NCI-H2171 (cell line): ENCODE measurements around the gene RGS12.
A peak's percentile ranks its signal among the peaks of the same experiment; 100 is the strongest.

ENCODE experiments used
- DNase-seq: peaks from one replicate; lab custom pipeline; 2025; lab: John Stamatoyannopoulos, UW

Gene RGS12, protein sequence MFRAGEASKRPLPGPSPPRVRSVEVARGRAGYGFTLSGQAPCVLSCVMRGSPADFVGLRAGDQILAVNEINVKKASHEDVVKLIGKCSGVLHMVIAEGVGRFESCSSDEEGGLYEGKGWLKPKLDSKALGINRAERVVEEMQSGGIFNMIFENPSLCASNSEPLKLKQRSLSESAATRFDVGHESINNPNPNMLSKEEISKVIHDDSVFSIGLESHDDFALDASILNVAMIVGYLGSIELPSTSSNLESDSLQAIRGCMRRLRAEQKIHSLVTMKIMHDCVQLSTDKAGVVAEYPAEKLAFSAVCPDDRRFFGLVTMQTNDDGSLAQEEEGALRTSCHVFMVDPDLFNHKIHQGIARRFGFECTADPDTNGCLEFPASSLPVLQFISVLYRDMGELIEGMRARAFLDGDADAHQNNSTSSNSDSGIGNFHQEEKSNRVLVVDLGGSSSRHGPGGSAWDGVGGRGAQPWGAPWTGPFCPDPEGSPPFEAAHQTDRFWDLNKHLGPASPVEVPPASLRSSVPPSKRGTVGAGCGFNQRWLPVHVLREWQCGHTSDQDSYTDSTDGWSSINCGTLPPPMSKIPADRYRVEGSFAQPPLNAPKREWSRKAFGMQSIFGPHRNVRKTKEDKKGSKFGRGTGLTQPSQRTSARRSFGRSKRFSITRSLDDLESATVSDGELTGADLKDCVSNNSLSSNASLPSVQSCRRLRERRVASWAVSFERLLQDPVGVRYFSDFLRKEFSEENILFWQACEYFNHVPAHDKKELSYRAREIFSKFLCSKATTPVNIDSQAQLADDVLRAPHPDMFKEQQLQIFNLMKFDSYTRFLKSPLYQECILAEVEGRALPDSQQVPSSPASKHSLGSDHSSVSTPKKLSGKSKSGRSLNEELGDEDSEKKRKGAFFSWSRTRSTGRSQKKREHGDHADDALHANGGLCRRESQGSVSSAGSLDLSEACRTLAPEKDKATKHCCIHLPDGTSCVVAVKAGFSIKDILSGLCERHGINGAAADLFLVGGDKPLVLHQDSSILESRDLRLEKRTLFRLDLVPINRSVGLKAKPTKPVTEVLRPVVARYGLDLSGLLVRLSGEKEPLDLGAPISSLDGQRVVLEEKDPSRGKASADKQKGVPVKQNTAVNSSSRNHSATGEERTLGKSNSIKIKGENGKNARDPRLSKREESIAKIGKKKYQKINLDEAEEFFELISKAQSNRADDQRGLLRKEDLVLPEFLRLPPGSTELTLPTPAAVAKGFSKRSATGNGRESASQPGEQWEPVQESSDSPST (N-terminal part only)

DNA sequence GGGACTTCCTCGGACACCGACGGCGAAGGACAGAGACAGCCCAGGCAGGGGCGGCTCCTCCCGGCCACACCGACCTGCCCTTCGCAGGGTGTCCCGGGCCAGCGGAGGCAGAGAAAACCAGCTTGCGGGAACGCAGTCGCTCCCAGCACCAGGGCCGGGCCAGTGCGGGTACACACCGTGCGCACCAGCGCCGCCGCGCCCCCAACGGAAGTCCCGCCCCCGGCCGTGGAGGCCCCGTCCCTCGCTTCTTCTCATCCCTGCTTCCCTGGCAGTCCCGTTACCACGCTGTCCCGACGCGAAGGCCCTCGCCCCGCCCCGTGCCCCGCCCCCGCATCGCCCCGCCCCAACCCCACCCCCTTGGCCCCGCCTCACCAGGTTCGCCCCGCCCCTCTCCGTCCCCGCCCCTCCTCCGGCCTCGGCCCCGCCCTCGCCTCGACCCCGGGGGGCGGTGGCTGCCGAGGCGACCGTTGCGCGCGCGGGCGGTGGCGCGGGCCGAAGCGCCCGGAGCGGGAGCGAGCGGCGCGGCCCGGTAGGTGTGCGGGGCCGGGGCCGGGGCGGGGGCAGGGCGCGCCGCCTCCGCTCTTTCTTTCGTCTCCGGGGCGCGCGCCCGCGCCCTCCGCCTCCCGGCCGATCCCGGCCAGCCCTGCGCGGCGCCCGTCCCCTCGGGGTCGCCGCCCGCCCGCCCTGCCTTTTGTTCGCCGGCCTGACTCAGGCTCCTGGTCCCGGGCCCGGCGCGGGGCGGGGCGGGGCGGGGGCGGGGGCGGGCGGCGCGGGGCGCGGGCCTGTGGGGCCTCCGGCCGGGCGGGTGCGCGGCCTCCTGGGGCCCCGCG, at the start of gene RGS12:
RGS12 (plus strand) TSS at position 451 of the 830 bp plus-strand sequence. CDS start 23,150 bp downstream, outside the sequence.
- peak; percentile 47 for DNase-seq

DNA sequence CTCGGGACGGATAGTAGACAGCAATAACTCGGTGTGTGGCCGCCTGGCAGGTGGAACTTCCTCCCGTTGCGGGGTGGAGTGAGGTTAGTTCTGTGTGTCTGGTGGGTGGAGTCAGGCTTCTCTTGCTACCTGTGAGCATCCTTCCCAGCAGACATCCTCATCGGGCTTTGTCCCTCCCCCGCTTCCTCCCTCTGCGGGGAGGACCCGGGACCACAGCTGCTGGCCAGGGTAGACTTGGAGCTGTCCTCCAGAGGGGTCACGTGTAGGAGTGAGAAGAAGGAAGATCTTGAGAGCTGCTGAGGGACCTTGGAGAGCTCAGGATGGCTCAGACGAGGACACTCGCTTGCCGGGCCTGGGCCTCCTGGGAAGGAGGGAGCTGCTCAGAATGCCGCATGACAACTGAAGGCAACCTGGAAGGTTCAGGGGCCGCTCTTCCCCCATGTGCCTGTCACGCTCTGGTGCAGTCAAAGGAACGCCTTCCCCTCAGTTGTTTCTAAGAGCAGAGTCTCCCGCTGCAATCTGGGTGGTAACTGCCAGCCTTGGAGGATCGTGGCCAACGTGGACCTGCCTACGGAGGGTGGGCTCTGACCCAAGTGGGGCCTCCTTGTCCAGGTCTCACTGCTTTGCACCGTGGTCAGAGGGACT, 49.6 kb upstream of the RGS12 start:
- DNase-seq, result no peak

DNA sequence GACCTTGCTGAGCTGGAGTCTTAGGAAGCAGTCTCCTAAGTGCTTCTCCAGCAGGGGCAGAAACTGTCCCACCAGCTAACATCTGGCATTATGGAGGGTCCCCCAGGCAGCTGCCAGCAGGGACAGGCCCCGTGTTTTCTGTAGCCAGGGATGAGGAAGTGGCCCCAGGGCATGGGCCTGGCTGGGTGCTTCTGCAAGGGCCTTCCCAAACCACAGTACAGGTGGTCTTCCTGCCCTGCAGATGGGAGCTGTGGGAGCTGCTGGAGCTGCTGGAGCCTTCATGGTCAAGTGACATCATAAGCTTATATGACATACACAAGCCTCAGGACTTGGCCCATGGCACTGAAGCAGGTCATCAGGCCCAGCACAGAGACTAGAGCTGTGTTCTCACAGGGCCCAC, 48.8 kb upstream of the RGS12 start:
- no peak for DNase-seq

DNA sequence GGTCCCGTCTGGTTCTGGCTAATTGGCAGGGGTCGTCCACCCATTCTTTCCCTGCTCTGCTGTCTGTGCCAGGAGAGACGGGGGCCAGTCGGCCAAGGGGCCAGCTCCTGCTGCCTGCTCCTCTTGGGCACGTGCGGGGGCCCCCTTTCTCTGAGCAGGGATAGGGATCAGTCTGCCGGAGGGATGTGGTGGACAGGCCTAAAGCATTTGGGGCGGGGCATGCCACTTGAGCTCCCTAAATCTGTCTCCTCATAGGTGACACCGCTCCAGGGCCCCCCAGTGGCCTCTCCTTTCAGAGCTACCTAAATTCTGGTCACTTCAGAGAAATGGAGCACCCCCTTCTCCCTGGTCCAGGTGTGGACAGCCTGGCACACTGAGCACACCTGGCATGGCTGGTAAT, 48.1 kb upstream of the RGS12 start:
- no peak for DNase-seq

DNA sequence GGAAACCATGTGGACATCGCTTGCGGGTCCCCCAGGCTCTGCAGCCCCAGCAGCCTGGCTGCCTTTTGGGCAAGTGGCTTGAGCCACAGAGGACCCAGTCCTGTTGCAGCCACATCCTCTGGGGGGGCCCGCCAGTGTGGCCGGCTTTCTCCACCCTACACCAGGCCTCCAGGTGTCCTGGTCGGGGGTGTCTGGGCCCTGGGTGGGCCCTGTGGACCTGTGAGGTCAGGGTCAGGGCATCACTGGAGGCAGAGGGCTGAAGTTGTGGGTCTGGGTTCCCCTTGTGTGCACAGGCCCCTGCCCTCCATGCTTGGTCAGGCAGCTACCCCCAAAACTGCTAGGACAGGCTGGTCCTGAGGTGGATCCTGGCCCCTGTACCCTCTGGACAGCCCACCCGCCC, 47.1 kb upstream of the RGS12 start:
- DNase-seq, result no peak

DNA sequence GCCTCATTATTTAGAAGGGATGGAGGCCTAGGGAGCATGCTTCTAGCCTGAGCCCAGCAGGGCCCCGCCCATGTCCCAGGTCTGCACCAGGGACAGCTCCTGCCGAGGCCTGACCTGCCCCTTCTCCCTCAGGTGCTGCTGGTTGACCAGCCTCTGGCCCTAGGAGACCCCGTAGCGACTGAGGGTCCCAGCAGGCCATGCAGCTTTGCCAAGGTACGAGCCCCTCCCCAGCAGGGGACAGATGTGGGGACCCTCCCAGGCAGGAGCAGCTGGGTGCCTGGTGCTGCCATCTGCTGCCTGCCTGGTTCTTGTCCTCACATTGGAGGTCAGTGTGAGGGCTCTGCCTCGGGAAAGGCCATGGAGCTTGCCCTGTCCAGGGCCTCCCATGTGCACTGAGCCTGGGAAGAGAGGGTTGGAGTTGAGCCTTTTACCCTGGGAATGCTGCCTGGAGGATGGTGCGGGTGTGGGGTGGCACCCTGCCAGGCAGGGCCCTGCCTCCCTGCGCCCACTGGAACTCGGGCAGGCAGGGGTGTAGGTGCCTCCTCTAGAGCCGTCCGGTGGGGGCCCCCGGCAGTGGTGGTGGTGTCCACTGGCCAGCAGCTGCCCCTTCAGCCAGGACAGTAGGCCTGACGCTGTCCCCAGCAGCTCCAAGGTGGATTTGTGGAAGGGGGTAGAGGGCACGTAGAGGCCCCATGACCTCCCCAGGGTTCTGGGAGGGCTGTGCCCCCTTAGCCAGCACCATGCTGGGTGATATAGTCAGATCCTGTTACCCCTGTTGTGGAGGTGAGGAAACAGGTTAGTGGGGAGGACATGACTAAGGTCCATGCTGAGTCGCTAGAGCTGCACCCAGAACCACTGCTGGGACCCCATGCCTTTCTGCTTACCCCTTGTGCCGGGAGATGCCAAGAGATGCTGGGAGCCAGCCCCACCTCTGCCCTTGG, 46.1 kb upstream of the RGS12 start:
- DNase-seq, result no peak

DNA sequence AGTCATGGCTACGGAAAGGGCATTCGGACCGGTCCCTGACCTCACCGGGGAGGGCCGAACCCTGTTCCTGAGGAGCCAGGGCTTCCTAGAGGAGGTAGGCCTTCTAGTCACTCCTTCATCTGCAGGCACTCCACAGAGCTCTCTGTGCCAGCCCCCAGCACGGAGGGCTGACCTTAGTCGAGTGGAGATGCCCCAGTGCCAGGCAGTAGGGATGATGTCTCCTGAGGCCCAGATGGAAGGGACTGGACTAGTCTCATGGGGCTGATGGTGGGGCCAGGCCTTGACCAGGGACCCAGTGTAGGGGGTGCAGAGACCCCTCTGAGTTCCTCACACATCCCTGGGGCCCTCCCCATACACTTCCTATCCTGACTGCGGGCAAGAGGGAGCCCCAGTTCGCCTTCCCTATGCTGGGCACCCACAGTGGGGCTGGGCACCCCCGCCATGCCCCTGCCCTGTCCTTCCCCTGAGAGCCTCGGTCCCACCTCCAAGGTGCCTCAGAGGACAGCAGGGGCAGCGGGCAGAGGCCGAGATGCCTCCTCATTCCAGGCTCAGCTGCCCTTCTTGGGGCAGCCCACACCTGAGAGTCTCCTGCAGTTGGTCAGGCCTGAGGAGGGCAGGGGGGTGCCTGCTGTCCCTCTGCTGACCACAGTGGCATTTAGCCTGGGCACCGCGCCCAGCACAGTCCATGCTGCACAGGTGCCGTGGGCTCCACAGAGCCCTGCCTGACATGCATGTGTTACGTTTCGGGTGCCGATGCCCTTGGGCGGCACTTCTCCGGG, 45.2 kb upstream of the RGS12 start:
- DNase-seq, result no peak

DNA sequence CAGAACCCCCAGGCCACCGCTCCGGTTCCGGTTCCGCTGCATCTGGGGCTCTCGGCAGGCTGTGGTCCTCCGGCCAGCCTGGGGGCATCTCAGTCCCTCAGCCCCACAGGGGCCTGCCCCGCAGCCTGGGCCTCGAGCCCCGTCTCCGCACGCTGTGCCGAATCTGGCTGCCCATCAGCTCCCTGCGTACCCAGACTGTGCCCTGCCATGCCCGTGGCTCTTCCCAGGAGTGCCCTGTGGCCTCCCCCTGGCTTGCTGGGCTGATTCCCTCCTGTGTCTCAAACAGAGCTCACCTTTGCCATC, 44.7 kb upstream of the RGS12 start:
- DNase-seq, result no peak

DNA sequence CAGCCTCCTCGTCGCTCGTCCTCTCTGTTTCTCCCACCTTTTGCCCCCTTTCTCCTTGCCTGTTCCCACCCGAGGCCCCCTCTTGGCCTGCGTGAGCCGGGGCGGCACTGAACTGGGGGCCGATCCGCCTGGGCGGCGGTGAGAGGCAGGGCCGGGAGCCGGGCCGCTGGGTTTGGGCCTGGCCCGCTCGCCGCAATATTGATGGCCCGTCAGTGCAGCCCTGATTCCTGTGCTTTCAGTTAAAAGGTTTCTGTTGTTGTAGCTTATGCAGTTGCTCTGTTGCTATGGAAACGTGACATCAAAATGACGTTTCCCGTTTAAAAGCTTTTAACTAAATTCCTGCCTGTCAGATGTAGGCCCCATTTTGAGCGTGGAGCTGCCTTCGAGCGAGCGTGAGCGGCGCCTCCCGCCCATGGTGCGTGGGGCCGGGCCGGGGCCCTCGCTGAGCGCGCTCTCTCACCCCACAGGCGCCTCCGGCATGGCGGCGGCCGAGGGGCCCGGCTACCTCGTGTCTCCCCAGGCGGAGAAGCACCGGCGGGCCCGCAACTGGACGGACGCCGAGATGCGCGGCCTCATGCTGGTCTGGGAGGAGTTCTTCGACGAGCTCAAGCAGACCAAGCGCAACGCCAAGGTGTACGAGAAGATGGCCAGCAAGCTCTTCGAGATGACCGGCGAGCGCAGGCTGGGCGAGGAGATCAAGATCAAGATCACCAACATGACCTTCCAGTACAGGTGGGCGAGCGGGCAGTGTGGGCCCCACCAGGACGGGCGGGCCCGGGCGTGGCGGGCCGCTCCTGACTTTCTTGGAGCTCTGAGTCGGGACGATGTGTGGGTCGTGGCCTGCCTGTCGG, 43.8 kb upstream of the RGS12 start, which contains the start of gene MSANTD1:
MSANTD1 (plus strand) TSS at position 349 of the 851 bp plus-strand sequence; CDS start at position 413, 64 bp downstream.
- DNase-seq, result no peak

DNA sequence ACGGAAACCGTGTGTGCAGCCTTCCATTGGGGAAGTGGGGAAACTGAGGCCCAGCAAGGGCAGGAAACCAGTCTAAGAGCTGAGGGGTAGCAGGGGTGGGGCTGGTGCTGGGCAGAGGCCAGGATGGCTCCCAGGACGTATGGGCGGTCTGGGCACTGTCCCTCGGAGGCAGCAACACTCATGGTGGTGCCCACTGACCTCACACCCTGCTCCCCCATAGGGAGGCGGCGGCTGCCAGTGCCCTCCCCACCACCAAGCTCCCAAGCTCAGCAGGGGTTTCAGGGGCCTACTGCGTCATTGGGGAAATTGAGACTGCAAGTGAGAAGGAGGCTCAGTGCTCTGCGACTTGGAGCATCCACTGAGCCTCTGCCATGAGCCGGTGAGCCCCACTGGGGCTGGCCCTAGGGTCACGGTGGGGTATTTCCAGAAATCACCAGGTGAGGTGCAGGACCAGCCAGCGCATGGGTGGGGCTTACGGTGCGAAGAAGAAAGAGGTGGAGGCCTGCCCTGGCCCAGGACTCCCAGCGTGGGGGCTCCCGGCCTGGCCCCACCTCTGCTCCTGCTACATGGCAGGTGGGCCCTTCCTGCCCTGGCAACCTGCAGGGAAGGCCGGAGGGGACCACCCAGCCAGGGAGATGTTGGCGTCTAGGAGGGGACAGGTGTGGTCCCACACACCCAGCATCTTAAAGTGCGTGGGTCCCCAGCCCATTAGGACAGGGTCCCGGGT, 42.9 kb upstream of the RGS12 start:
- DNase-seq, result no peak

DNA sequence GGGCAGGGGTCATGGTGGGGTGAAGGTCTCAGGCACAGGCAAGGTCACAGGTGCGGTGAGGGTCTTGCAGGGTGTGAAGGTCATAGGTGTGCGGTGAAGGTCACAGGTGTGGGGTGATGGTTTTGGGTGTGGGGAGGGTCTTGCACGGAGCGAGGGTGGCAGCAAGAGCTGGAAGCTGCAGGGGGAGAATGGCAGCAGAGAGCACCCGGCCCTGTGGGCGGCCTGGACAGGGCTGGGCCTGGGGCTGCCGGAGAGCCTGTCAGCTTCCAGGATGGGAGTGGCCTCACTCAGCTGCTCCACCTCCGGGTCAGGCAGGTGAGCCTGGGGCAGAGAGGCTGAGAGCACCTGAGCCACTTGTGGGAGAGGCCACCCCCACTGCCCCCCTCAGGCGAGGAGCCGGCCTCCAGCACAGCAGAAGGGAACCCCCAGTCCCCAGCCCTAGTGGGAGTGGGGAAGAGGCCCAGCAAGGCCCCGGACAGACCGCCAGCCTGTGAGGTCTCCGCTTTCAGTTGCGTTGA, 42.3 kb upstream of the RGS12 start:
- DNase-seq, result no peak

DNA sequence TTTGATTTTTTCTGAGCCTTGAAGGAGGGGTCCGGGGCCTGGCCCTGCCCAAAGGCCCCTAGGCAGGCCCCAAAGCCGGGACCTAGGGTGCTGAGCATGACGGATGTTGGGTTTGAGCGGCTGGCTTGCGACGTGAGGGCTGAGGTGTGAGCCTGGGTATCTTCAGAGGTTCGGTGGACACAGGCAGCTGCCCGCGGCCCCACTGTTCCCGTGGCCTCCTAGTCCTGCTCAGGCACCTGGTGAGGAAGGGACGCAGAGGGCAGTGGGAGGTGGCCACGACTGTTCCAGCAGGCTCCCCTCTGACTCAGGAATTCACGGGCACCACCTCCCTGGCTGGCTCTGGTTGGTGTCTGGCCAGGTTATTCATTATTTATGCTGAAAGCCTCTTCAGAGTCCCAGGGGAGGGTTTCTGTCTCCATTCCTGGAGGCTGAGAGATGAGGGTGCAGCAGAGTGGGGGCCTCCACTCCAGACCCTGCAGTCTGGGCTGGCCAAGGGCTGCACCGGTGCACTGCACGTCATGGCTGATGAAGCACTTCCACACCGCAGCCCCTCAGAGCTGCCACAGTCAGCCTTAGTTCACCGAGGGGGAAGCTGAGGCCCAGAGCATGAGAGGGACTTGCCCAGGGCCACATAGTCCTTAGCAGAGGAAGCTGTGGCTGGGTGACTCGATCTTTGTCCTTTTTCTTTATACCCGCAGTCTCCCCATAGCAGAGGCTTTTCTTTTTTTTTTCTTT, 41.7 kb upstream of the RGS12 start:
- DNase-seq, result no peak

DNA sequence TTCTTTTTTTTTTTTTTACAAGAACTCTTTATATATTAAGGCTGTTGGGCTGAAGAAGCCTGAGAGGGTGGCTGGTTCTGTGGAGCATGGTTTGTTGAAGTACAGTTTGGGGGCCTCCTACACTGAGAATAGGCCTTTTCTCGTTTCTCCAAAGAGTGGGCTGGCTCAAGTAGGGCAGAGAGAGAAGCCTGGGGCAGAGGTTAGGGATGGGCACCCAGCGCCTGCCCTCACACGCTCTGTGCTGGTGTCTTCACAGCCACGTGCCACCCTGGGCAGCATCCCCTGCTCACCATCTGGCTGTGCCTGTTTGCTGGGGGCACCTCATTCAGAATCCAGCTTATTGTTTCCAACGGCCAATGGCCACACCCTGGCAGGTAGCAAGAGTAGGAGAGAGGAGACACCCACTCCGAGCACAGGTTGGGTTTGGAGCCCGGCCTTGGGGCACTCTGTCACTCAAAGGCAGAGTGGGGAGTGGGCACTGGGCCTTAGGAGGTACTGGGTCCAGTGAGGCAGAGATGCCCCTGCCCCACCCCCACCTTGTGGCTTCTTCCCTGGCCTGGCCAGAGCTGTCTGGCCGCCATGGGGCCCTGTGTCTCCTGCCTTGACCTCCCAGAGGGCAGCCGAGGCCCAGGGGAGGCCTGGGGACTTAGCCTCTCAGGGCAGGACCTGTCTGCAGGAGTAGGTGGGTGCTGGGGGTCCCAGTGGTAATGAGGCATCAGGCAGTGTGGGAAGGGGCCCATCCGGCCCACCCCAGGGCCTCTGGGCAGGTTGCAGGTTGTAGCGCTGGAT, 40.9 kb upstream of the RGS12 start:
- DNase-seq, result no peak

DNA sequence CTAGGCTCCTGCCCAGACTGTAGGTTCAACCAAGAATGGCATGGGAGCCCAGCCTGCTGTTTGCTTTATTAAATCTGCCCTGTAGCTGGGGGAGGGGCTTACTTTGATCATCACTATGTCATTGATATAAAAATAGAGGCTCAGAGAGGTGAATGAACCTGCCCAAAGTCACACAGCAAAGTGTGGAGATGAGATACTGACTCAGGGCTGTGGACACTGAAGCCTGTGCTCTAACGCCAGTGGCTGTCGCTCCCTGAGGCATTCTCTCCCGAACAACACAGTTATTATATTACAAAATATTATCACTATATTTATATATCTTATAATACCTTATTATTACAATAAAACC, 40.4 kb upstream of the RGS12 start:
- DNase-seq, result no peak

DNA sequence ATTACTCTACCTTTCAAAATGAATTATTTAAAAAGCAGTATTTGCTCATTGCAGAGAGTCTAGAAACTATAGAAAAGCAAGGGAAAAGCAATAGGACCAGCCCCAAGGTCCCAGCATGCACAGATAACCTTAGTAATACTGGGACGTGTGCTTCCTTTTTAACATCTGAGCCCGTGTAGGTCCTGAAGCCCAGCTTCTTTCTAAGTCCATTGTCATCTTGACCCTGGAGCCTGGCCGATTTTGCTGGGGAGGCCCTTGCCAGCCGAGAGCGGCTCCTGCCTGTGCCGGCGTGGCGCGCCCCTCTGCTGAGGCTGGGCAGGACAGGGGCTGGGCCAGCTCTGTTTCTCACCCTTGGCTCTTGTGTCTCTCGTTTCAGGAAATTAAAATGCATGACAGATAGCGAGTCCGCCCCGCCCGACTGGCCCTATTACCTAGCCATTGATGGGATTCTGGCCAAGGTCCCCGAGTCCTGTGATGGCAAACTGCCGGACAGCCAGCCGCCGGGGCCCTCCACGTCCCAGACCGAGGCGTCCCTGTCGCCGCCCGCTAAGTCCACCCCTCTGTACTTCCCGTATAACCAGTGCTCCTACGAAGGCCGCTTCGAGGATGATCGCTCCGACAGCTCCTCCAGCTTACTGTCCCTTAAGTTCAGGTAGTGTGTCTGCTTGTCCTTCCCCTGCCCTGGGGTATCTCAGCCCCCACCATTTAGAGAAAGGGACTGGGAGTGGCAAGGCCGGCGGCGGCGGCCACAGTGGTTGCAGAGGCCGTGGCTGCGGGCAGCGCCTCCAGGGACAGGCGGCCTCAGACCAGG, 39.8 kb upstream of the RGS12 start:
- DNase-seq, result no peak
